Esophagus squamous epithelium (tissue), 5 donors: ENCODE data around the gene ANK3. TPM values are rescaled to one million over a fixed set of nuclear protein-coding genes. Genes with fewer than 3 reads are reported as not detected.
"Not testable (repeated sequence)": the region's sequence is repeated elsewhere in the genome, so short reads cannot be mapped to it uniquely, and the experiment has no call there.

ENCODE experiments used
- DNase-seq: peaks from one replicate; lab custom pipeline; 2025; lab: John Stamatoyannopoulos, UW
- H3K27ac ChIP-seq, 4 donors: fragments of 200-600 bp; sonication (generic); one replicate each; pipeline ENCODE4 v1.5.1; 2016 to 2019; ENCODE audit warnings: mild to moderate bottlenecking in 1 of 4
- H3K27me3 ChIP-seq, 4 donors: fragments of 200-600 bp; sonication (generic); 1 replicate in 3 of 4; 2 replicates in 1 of 4; pipeline versions ENCODE4 v1.5.1 to v1.6.0; 2017 to 2021; ENCODE audit warnings: antibody characterized with exemption in 1 of 4
- H3K36me3 ChIP-seq, 3 donors: fragments of 200-600 bp; sonication (generic); one replicate each; pipeline ENCODE4 v1.5.1; 2016 to 2019
- H3K4me1 ChIP-seq, 3 donors: fragments of 200-600 bp; sonication (generic); one replicate each; pipeline ENCODE4 v1.5.1; 2017 to 2019
- H3K4me3 ChIP-seq, 4 donors: fragments of 200-600 bp; sonication (generic); 1 replicate in 3 of 4; 2 replicates in 1 of 4; pipeline ENCODE4 v1.5.1; 2016 to 2019; ENCODE audit warnings: mild to moderate bottlenecking in 2 of 4, moderate library complexity in 1 of 4
- H3K9me3 ChIP-seq, 3 donors: fragments of 200-600 bp; sonication (generic); one replicate each; pipeline ENCODE4 v1.5.1; 2016 to 2019
- POLR2A ChIP-seq, 4 donors: fragments of 450-650 bp; IDR thresholded peaks; one replicate each; pipeline ENCODE4 v1.6.1; 2017; ENCODE audit warnings: antibody characterized with exemption in 4 of 4, mild to moderate bottlenecking in 4 of 4, moderate library complexity in 3 of 4
- WGBS, 2 donors: methylation state at CpG; one replicate each; pipeline ENCODE4 v1.1.5; 2018; 5-methylcytosine and 5-hydroxymethylcytosine counted together
- intact Hi-C: fragments of 100-400 bp; cut with DNase I; formaldehyde crosslinking; loops from one replicate; pipeline ENCODE4 v1.15.0; 2022
- total RNA-seq, 4 donors: library from RNA; depleted of rRNA; stranded (reverse); fragments of >200 nt; gene quantifications; one replicate each; pipeline ENCODE4 v1.1.0, GENCODE V29; 2016
- TF ChIP-seq, protein P1 (sequence below), 6 experiments: fragments of 450-650 bp in 4 of 6; fragments of 200-600 bp in 2 of 6; sonication (generic) in 2 of 6; IDR thresholded peaks; one replicate each; pipeline ENCODE4 v1.5.1; 2016 to 2019; ENCODE audit warnings: antibody characterized with exemption in 6 of 6, mild to moderate bottlenecking in 4 of 6, moderate library complexity in 4 of 6
- donor health status: DM: yes; HTN: yes; CAD: no.

ANK3 gene
- total RNA-seq, 4 donors from 2014 or later, result 23.1 to 59.1 (median 33.0) TPM

DNA sequence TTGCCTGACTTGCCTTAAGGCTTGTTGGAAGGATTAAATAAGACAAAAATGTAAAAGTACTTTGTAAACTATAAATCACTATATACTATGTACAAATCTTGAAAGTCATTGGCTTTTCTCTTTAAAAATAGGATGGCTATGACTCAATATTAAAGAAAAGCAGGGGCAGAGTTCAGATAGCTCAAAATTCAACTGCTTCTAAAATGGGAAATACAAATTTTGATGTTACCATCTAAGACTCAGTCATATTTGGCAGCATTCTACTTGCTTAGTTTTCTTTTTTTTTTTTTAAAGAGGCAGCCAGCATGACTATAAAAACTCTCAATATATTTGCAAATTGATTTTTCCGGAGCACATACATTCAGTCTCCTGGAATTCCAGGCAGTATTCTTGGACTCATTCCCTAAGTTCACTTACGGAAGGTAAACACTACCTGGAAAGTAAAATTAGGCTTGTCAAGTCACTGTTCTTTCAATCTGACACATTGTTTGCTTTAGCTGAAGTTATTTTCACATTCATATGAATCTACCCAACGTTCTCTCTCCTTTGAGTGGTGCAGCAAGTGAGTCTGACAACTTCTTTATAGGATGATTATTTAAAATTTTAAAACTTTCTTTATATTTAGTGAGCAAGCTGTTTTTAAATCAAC lies 349.5 kb downstream of the ANK3 start:
- WGBS, 2 donors, result 31 to 42% methylated on average over 3 of the region's 3 CpGs
- Histone ChIP-seq H3K27me3 (no peaks in the 10 kb centered on the region), H3K4me3 (no peak overlapping the region), H3K36me3 (no peaks in the 10 kb centered on the region), H3K9me3 (no peaks in the 10 kb centered on the region), H3K27ac (peak overlapping the region in 1 of 4 donors; percentile 20), H3K4me1 (peaks cover 0 to 51% (median 8%) of the 10 kb centered on the region in 3 donors)
- no peak for TF ChIP-seq POLR2A (IDR thresholded peaks at IDR 0.05)
- TF ChIP-seq, protein P1, sequence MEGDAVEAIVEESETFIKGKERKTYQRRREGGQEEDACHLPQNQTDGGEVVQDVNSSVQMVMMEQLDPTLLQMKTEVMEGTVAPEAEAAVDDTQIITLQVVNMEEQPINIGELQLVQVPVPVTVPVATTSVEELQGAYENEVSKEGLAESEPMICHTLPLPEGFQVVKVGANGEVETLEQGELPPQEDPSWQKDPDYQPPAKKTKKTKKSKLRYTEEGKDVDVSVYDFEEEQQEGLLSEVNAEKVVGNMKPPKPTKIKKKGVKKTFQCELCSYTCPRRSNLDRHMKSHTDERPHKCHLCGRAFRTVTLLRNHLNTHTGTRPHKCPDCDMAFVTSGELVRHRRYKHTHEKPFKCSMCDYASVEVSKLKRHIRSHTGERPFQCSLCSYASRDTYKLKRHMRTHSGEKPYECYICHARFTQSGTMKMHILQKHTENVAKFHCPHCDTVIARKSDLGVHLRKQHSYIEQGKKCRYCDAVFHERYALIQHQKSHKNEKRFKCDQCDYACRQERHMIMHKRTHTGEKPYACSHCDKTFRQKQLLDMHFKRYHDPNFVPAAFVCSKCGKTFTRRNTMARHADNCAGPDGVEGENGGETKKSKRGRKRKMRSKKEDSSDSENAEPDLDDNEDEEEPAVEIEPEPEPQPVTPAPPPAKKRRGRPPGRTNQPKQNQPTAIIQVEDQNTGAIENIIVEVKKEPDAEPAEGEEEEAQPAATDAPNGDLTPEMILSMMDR (IDR thresholded peaks at IDR 0.05), result no peak
- intact Hi-C loops, result no loop called here
- no peak for DNase-seq

DNA sequence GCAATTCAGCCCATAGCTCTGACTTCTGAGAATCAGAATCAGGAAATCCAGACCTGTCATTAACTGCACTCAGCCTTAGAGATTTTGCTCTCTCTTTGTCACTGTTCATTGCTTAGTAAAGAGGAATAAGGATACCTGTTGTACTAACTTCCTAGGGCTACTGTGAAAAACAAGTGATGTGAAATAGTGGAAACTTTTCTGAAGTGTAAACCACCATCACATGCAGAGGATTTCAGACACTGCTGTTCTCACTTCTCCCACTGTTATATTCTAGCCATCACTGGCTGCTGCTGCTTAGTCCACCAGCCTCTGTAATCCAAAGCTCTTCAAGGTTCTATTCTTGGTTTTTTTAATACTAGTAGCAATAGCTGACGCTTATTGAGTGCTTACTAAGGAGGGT lies 353.7 kb downstream of the ANK3 start:
- no peak for DNase-seq
- Histone ChIP-seq H3K27ac (no peak overlapping the region), H3K4me3 (no peak overlapping the region), H3K27me3 (no peaks in the 10 kb centered on the region), H3K4me1 (peaks cover 0 to 41% (median 13%) of the 10 kb centered on the region in 3 donors), H3K36me3 (no peaks in the 10 kb centered on the region), H3K9me3 (no peaks in the 10 kb centered on the region)
- intact Hi-C loops, result loop anchor here (10.0 kb wide), 1 partner anchor 201 kb away; no protein-coding TSS in a partner anchor
- no peak for TF ChIP-seq POLR2A (IDR thresholded peaks at IDR 0.05)
- 83 to 100% methylated on average over 1 of the region's 1 CpG for WGBS, 2 donors

DNA sequence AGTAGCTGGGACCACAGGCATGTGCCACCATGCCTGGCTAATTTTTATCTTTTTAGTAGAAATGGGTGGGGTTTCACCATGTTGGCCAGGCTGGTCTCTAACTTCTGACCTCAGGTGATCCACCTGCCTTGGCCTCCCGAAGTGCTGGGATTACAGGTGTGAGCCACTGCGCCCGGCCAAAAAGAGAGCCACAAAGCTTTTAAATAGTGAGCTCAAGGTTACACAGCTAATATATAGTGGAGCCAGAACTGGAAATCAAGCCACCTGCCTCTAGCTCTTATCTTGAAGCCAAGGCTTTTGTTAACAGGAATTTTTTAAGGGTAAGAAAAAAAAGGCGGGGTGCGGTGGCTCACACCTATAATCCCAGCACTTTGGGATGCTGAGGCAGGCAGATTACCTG lies 354.3 kb downstream of the ANK3 start:
- intact Hi-C loops, result loop anchor here (10.0 kb wide), 1 partner anchor 201 kb away; no protein-coding TSS in a partner anchor
- H3K9me3 ChIP-seq, result not testable (repeated sequence)

DNA sequence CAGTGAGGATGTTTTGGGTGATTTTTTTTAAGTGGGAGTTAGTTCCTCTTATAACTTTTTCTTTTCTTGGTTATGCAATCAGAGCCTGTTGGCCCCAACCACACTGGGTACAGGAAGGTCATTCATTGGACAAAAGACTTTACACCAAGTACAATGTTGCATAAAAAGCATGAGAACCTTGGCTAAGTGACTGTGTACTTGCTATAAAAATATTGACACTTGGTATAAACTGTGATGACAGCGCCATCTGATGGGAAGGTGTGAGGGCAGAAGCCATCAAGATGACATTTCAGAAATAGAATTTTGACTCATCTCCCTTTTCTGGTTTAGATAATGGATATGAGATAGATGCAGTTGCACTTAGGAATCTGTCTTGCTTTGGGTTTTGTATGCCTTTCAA lies 357.0 kb downstream of the ANK3 start:
- no peaks in the 10 kb centered on the region for H3K27me3 ChIP-seq
- no peaks in the 10 kb centered on the region for H3K36me3 ChIP-seq
- H3K4me1 ChIP-seq, result peaks cover 4 to 18% (median 5%) of the 10 kb centered on the region in 3 donors
- no peak for DNase-seq
- intact Hi-C loops, result loop anchor here (5.0 to 10.0 kb wide), 2 partner anchors 198 to 405 kb away; no protein-coding TSS in a partner anchor
- TF ChIP-seq, protein P1 (IDR thresholded peaks at IDR 0.05), result peak in 5 of 6 experiments; percentile 39 to 74 (median 58)
- no peak for TF ChIP-seq POLR2A (IDR thresholded peaks at IDR 0.05)
- no peaks in the 10 kb centered on the region for H3K9me3 ChIP-seq
- WGBS, 2 donors, result 33 to 46% methylated on average over 1 of the region's 1 CpG
- H3K27ac ChIP-seq, result no peak overlapping the region
- H3K4me3 ChIP-seq, result no peak overlapping the region

More for the DNA sequence above, 354.3 kb downstream of the ANK3 start:
- not testable (repeated sequence) for H3K36me3 ChIP-seq, DNase-seq, H3K27me3 ChIP-seq, H3K27ac ChIP-seq, H3K4me3 ChIP-seq
- peaks cover 4 to 35% (median 13%) of the 10 kb centered on the region in 3 donors for H3K4me1 ChIP-seq
- 87 to 92% methylated on average over 4 to 5 of the region's 5 CpGs for WGBS, 2 donors

DNA sequence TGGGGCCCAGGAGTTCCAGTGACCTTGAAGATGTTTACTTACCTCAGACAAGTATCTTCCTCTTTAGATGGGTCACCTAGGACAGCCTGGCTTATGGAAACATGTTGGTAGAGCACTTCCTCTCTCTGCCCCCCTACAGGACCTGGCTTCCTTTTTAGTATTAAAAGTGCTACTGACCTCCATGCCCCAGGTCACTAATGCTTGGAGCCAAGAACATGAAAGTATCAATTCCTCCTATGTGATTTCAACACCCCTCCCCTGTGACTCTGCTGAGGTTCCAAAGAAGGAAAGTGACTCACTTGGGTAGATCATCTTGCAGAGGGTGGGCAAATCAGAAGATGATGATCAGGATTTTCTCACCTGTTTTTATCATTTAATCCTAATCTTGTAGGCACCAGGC lies 358.0 kb downstream of the ANK3 start:
- H3K9me3 ChIP-seq, result no peaks in the 10 kb centered on the region
- DNase-seq, result no peak
- intact Hi-C loops, result loop anchor here (5.0 to 10.0 kb wide), 2 partner anchors 197 to 404 kb away; no protein-coding TSS in a partner anchor
- H3K4me1 ChIP-seq, result peaks cover 4 to 18% (median 5%) of the 10 kb centered on the region in 3 donors
- no peak for TF ChIP-seq POLR2A (IDR thresholded peaks at IDR 0.05)
- TF ChIP-seq, protein P1 (IDR thresholded peaks at IDR 0.05), result no peak
- no peak overlapping the region for H3K4me3 ChIP-seq
- no peaks in the 10 kb centered on the region for H3K36me3 ChIP-seq
- H3K27me3 ChIP-seq, result no peaks in the 10 kb centered on the region
- peak overlapping the region in 2 of 4 donors; percentile 0 to 37 for H3K27ac ChIP-seq

DNA sequence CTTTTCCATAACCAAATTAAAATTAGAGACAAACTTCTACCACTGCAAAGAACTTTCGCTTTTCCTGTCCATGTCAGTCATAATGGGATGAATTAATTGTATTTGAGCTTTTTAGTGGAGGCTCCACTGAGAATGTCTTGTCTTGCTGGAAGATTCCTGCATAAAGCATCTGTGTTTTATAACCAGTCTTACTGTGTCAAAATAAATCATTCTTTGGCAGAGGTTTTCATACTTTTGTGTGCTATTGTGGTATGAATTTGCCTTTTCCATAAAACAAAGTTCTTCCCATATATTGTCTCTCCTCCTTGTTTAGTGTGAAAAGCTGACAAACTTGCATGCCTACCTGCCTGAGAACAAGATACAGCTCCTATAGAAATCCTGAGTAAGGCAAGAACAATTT lies 358.5 kb downstream of the ANK3 start:
- TF ChIP-seq POLR2A (IDR thresholded peaks at IDR 0.05), result no peak
- DNase-seq, result no peak
- Histone ChIP-seq H3K4me1 (peaks cover 4 to 18% (median 5%) of the 10 kb centered on the region in 3 donors), H3K27me3 (no peaks in the 10 kb centered on the region), H3K9me3 (no peaks in the 10 kb centered on the region), H3K27ac (peak overlapping the region in 2 of 4 donors; percentile 0 to 37), H3K36me3 (no peaks in the 10 kb centered on the region), H3K4me3 (no peak overlapping the region)
- intact Hi-C loops, result loop anchor here (5.0 to 10.0 kb wide), 2 partner anchors 196 to 404 kb away; no protein-coding TSS in a partner anchor
- 61 to 83% methylated on average over 1 of the region's 1 CpG for WGBS, 2 donors
